ENCODE measurements around the gene GYPC. TPM values are rescaled to one million over a fixed set of nuclear protein-coding genes. Genes with fewer than 3 reads are reported as not detected.

Gene GYPC
- total RNA-seq, 2 donors from 2014 or later: 73.7 to 86.2 TPM

- Mint-ChIP-seq H3K4me1 (peaks cover 2% of the 10 kb centered on the region), H3K36me3 (ENCODE audit: low read depth) (peaks cover 3% of the 10 kb centered on the region), H3K4me3 (no peak overlapping the region), H3K27ac (no peak overlapping the region), H3K27me3 (no peaks in the 10 kb centered on the region)
- ATAC-seq (no peak), DNase-seq (no peak)
- peaks cover 5% of the 10 kb centered on the region for H3K9me3 ChIP-seq (ENCODE audit: control insufficient read depth, low read length, poor library complexity, severe bottlenecking)
These were observed 66.1 kb downstream of the GYPC start for GRCh38 chr2:126722081-126722480.

- H3K27me3 Mint-ChIP-seq: no peaks in the 10 kb centered on the region
- H3K4me3 Mint-ChIP-seq: no peak overlapping the region
- H3K27ac Mint-ChIP-seq: no peak overlapping the region
- peaks cover 5% of the 10 kb centered on the region for H3K9me3 ChIP-seq (ENCODE audit: control insufficient read depth, low read length, poor library complexity, severe bottlenecking)
- no peak for DNase-seq
- H3K36me3 Mint-ChIP-seq (ENCODE audit: low read depth): peaks cover 3% of the 10 kb centered on the region
- no peak for ATAC-seq
- H3K4me1 Mint-ChIP-seq: peaks cover 2% of the 10 kb centered on the region
These were observed 66.6 kb downstream of the GYPC start for GRCh38 chr2:126722546-126722945.

- H3K4me1 Mint-ChIP-seq: peaks cover 2% of the 10 kb centered on the region
- H3K27me3 Mint-ChIP-seq: no peaks in the 10 kb centered on the region
- DNase-seq (no peak), ATAC-seq (no peak)
- H3K9me3 ChIP-seq (ENCODE audit: control insufficient read depth, low read length, poor library complexity, severe bottlenecking): peaks cover 5% of the 10 kb centered on the region
- H3K36me3 Mint-ChIP-seq (ENCODE audit: low read depth): peaks cover 3% of the 10 kb centered on the region
- H3K4me3 Mint-ChIP-seq: no peak overlapping the region
- no peak overlapping the region for H3K27ac Mint-ChIP-seq
These were observed 67.4 kb downstream of the GYPC start for GRCh38 chr2:126723281-126723815.

- peaks cover 5% of the 10 kb centered on the region for H3K9me3 ChIP-seq (ENCODE audit: control insufficient read depth, low read length, poor library complexity, severe bottlenecking)
- H3K4me1 Mint-ChIP-seq: no peaks in the 10 kb centered on the region
- H3K27me3 Mint-ChIP-seq: no peaks in the 10 kb centered on the region
- ATAC-seq (no peak), DNase-seq (no peak)
- no peak overlapping the region for H3K27ac Mint-ChIP-seq
- no peak overlapping the region for H3K4me3 Mint-ChIP-seq
- H3K36me3 Mint-ChIP-seq (ENCODE audit: low read depth): peaks cover 3% of the 10 kb centered on the region
These were observed 69.6 kb downstream of the GYPC start for GRCh38 chr2:126725580-126725979.

GRCh38 chr2:126729896-126730295 is 73.9 kb downstream of the GYPC start:
- peaks cover 4% of the 10 kb centered on the region for H3K4me1 Mint-ChIP-seq
- ATAC-seq: no peak
- no peaks in the 10 kb centered on the region for H3K36me3 Mint-ChIP-seq (ENCODE audit: low read depth)
- no peak overlapping the region for H3K4me3 Mint-ChIP-seq
- DNase-seq: no peak
- H3K27me3 Mint-ChIP-seq: no peaks in the 10 kb centered on the region
- H3K27ac Mint-ChIP-seq: no peak overlapping the region
- H3K9me3 ChIP-seq (ENCODE audit: control insufficient read depth, low read length, poor library complexity, severe bottlenecking): peaks cover 5% of the 10 kb centered on the region

- ATAC-seq (no peak), DNase-seq (no peak)
- Mint-ChIP-seq H3K27me3 (no peaks in the 10 kb centered on the region), H3K4me1 (peaks cover 4% of the 10 kb centered on the region), H3K4me3 (no peak overlapping the region), H3K36me3 (ENCODE audit: low read depth) (no peaks in the 10 kb centered on the region), H3K27ac (no peak overlapping the region)
- no peaks in the 10 kb centered on the region for H3K9me3 ChIP-seq (ENCODE audit: control insufficient read depth, low read length, poor library complexity, severe bottlenecking)
These were observed 74.7 kb downstream of the GYPC start for GRCh38 chr2:126730655-126731054.

GRCh38 chr2:126731353-126731752 is 75.4 kb downstream of the GYPC start:
- ATAC-seq (no peak), DNase-seq (no peak)
- Mint-ChIP-seq H3K27me3 (no peaks in the 10 kb centered on the region), H3K36me3 (ENCODE audit: low read depth) (no peaks in the 10 kb centered on the region), H3K4me3 (no peak overlapping the region), H3K27ac (peak overlapping the region; percentile 2), H3K4me1 (peaks cover 4% of the 10 kb centered on the region)
- H3K9me3 ChIP-seq (ENCODE audit: control insufficient read depth, low read length, poor library complexity, severe bottlenecking): no peaks in the 10 kb centered on the region

- DNase-seq: no peak
- H3K9me3 ChIP-seq (ENCODE audit: control insufficient read depth, low read length, poor library complexity, severe bottlenecking): no peaks in the 10 kb centered on the region
- no peak overlapping the region for H3K27ac Mint-ChIP-seq
- H3K4me3 Mint-ChIP-seq: no peak overlapping the region
- peaks cover 4% of the 10 kb centered on the region for H3K4me1 Mint-ChIP-seq
- ATAC-seq: no peak
- H3K36me3 Mint-ChIP-seq (ENCODE audit: low read depth): no peaks in the 10 kb centered on the region
- no peaks in the 10 kb centered on the region for H3K27me3 Mint-ChIP-seq
These were observed 76.8 kb downstream of the GYPC start for GRCh38 chr2:126732682-126733245.

GRCh38 chr2:126733795-126734194 is 77.8 kb downstream of the GYPC start:
- ATAC-seq (no peak), DNase-seq (no peak)
- no peaks in the 10 kb centered on the region for H3K27me3 Mint-ChIP-seq
- peaks cover 4% of the 10 kb centered on the region for H3K4me1 Mint-ChIP-seq
- H3K4me3 Mint-ChIP-seq: no peak overlapping the region
- no peaks in the 10 kb centered on the region for H3K36me3 Mint-ChIP-seq (ENCODE audit: low read depth)
- no peaks in the 10 kb centered on the region for H3K9me3 ChIP-seq (ENCODE audit: control insufficient read depth, low read length, poor library complexity, severe bottlenecking)
- H3K27ac Mint-ChIP-seq: no peak overlapping the region

GRCh38 chr2:126736133-126736874 is 80.3 kb downstream of the GYPC start:
- DNase-seq (no peak), ATAC-seq (no peak)
- no peaks in the 10 kb centered on the region for H3K9me3 ChIP-seq (ENCODE audit: control insufficient read depth, low read length, poor library complexity, severe bottlenecking)
- peaks cover 2% of the 10 kb centered on the region for H3K36me3 Mint-ChIP-seq (ENCODE audit: low read depth)
- H3K27me3 Mint-ChIP-seq: peaks cover 4% of the 10 kb centered on the region
- no peak overlapping the region for H3K4me3 Mint-ChIP-seq
- H3K27ac Mint-ChIP-seq: peak overlapping the region; percentile 47
- peaks cover 7% of the 10 kb centered on the region for H3K4me1 Mint-ChIP-seq

- peaks cover 2% of the 10 kb centered on the region for H3K36me3 Mint-ChIP-seq (ENCODE audit: low read depth)
- peaks cover 4% of the 10 kb centered on the region for H3K27me3 Mint-ChIP-seq
- DNase-seq (no peak), ATAC-seq (no peak)
- no peaks in the 10 kb centered on the region for H3K9me3 ChIP-seq (ENCODE audit: control insufficient read depth, low read length, poor library complexity, severe bottlenecking)
- peaks cover 6% of the 10 kb centered on the region for H3K4me1 Mint-ChIP-seq
- no peak overlapping the region for H3K4me3 Mint-ChIP-seq
- no peak overlapping the region for H3K27ac Mint-ChIP-seq
These were observed 83.2 kb downstream of the GYPC start for GRCh38 chr2:126739141-126739540.

GRCh38 chr2:126744640-126745039 is 88.7 kb downstream of the GYPC start:
- H3K27me3 Mint-ChIP-seq: peaks cover 4% of the 10 kb centered on the region
- no peak overlapping the region for H3K27ac Mint-ChIP-seq
- ATAC-seq (no peak), DNase-seq (no peak)
- no peaks in the 10 kb centered on the region for H3K9me3 ChIP-seq (ENCODE audit: control insufficient read depth, low read length, poor library complexity, severe bottlenecking)
- H3K4me3 Mint-ChIP-seq: no peak overlapping the region
- H3K4me1 Mint-ChIP-seq: peaks cover 16% of the 10 kb centered on the region
- H3K36me3 Mint-ChIP-seq (ENCODE audit: low read depth): no peaks in the 10 kb centered on the region

Measured in T-helper 17 cell (primary cell).